HepG2 (cell line): Measurements from ENCODE around the gene GUCY2D. TPM values are rescaled to one million over a fixed set of nuclear protein-coding genes. Genes with fewer than 3 reads are reported as not detected.

Source experiments
- ATAC-seq: fragments of 200-7000 bp; cut with Tn5 transposase; 3 replicates; pipeline ENCODE4 v1.9.1; 2020; ENCODE audit warnings: mild to moderate bottlenecking, moderate library complexity
- BruUV-seq: library from RNA; stranded (reverse); fragments of 400-500 nt; replicated peaks from 2 replicates; lab custom pipeline; 2021; lab: Mats Ljungman, UMichigan
- CTCF ChIA-PET: fragments of 300-600 bp; formaldehyde crosslinking; extraction: SDS; loops from one replicate; lab custom pipeline; 2021; ENCODE audit warnings: low total read pairs, inconsistent platforms, low intra/inter-chr PET ratio; lab: Yijun Ruan, JAX
- POLR2A ChIA-PET: fragments of 350-600 bp; sonication (Branson Sonifier 250); formaldehyde crosslinking; loops from one replicate; lab custom pipeline; 2020; ENCODE audit warnings: antibody characterized with exemption, inconsistent platforms; lab: Yijun Ruan, JAX
- DNase-seq: peaks from one replicate; pipeline ENCODE4 v3.0.0-alpha.2; 2015; ENCODE audit warnings: low spot score
- FAIRE-seq: peaks from 3 replicates; lab custom pipeline; 2011; peaks lifted over from hg19 to GRCh38; lab: Jason Lieb, UNC
- H2AFZ ChIP-seq: one replicate; pipeline ENCODE4 v1.6.1; 2011; ENCODE audit warnings: low read length, inconsistent platforms
- H3K27ac ChIP-seq: fragments of 300-600 bp; 3 replicates; pipeline ENCODE4 v1.8.0; 2011; ENCODE audit warnings: mixed run types, mild to moderate bottlenecking, mixed read lengths, low read length, inconsistent platforms; ENCODE audit not compliant: insufficient read depth; ENCODE audit errors: extremely low read length
- H3K27me3 ChIP-seq, 2 experiments: fragments of 200-600 bp in 1 of 2; 2 replicates in 1 of 2; 3 replicates in 1 of 2; pipeline versions ENCODE4 v1.6.0 to v1.8.0; 2011; ENCODE audit warnings: low read length in 2 of 2, mild to moderate bottlenecking in 2 of 2, moderate library complexity in 2 of 2, inconsistent platforms in 1 of 2; ENCODE audit not compliant: insufficient read depth in 2 of 2, control insufficient read depth in 1 of 2
- H3K36me3 ChIP-seq, 2 experiments: fragments of 200-600 bp in 1 of 2; replicated peaks in 1 of 2; 2 replicates in 1 of 2; 3 replicates in 1 of 2; pipeline versions ENCODE4 v1.5.1 to v1.8.0; 2011; ENCODE audit warnings: low read length in 2 of 2, inconsistent platforms in 1 of 2; ENCODE audit not compliant: insufficient read depth in 2 of 2, control insufficient read depth in 1 of 2
- H3K4me1 ChIP-seq: 2 replicates; pipeline ENCODE4 v1.5.1; 2012; ENCODE audit warnings: low read length, inconsistent platforms; ENCODE audit not compliant: insufficient read depth
- H3K4me2 ChIP-seq: 2 replicates; pipeline ENCODE4 v1.6.0; 2011; ENCODE audit warnings: low read depth, low read length, inconsistent platforms
- H3K4me3 ChIP-seq, 3 experiments: fragments of 200-600 bp in 1 of 3; sonication (generic), shearing (Covaris generic) in 1 of 3; replicated peaks in 1 of 3; 2 replicates each; pipeline ENCODE4 v1.5.1; 2011 to 2016; ENCODE audit warnings: low read length in 3 of 3, inconsistent platforms in 2 of 3, low read depth in 2 of 3, mild to moderate bottlenecking in 2 of 3, control low read depth in 1 of 3, mixed read lengths in 1 of 3; ENCODE audit not compliant: insufficient read depth in 1 of 3
- H3K79me2 ChIP-seq: one replicate; pipeline ENCODE4 v1.6.1; 2011; ENCODE audit warnings: low read length, inconsistent platforms; ENCODE audit not compliant: insufficient read depth
- H3K9ac ChIP-seq: 2 replicates; pipeline ENCODE4 v1.6.0; 2011; ENCODE audit warnings: mild to moderate bottlenecking, low read depth, low read length, inconsistent platforms; ENCODE audit not compliant: insufficient read depth
- H3K9me3 ChIP-seq: 2 replicates; pipeline ENCODE4 v1.5.1; 2012; ENCODE audit warnings: mild to moderate bottlenecking, low read length
- H4K20me1 ChIP-seq: 2 replicates; pipeline ENCODE4 v1.6.0; 2011; ENCODE audit warnings: inconsistent platforms, mild to moderate bottlenecking, low read length, moderate library complexity; ENCODE audit not compliant: insufficient read depth
- CBX5 ChIP-seq: sonication (generic); formaldehyde crosslinking; IDR thresholded peaks from 2 replicates; pipeline ENCODE4 v1.4.0; 2020; ENCODE audit warnings: missing genetic modification reagents, borderline replicate concordance
- PAX8 ChIP-seq: sonication (generic); formaldehyde crosslinking; IDR thresholded peaks from 2 replicates; pipeline ENCODE4 v1.8.0; 2022; ENCODE audit warnings: mild to moderate bottlenecking, missing genetic modification reagents, borderline replicate concordance
- ZGPAT ChIP-seq: IDR thresholded peaks from 2 replicates; pipeline ENCODE4 v1.6.1; 2016; ENCODE audit warnings: mild to moderate bottlenecking
- ZNF331 ChIP-seq: sonication (generic); formaldehyde crosslinking; IDR thresholded peaks from 2 replicates; pipeline ENCODE4 v1.4.0; 2020; ENCODE audit warnings: missing genetic modification reagents
- ZNF367 ChIP-seq: sonication (generic); formaldehyde crosslinking; IDR thresholded peaks from 2 replicates; pipeline ENCODE4 v1.4.0; 2020; ENCODE audit warnings: missing genetic modification reagents, borderline replicate concordance
- ZNF550 ChIP-seq: sonication (generic); formaldehyde crosslinking; IDR thresholded peaks from 2 replicates; pipeline ENCODE4 v1.4.0; 2020; ENCODE audit warnings: mild to moderate bottlenecking, missing genetic modification reagents, borderline replicate concordance
- ZNF710 ChIP-seq: sonication (generic); formaldehyde crosslinking; IDR thresholded peaks from 2 replicates; pipeline ENCODE4 v1.5.0; 2020; ENCODE audit warnings: mild to moderate bottlenecking, missing genetic modification reagents, borderline replicate concordance
- WGBS: methylation state at CpG from one replicate; pipeline ENCODE4 v1.1.6; 2017; ENCODE audit warnings: low lambda C conversion rate; 5-methylcytosine and 5-hydroxymethylcytosine counted together
- in situ Hi-C: cut with HindIII; loops from 2 replicates; pipeline ENCODE4 v1.10.0; 2017; ENCODE audit warnings: low pct_unique_long_range_greater_than_20kb; ENCODE audit not compliant: extremely low pct_ligation_motif_present
- intact Hi-C: fragments of 100-400 bp; cut with micrococcal nuclease; formaldehyde crosslinking; loops from one replicate; pipeline ENCODE4 v1.10.0; 2022; ENCODE audit not compliant: unreplicated experiment
- polyA plus RNA-seq, 8 experiments: library from polyadenylated mRNA; depleted of rRNA in 3 of 8; stranded (reverse) in 7 of 8; unstranded in 1 of 8; fragments of >200 nt; fragmentation: Illumina TruSeq in 4 of 8; extraction: Trizol in 4 of 8; gene quantifications; 2 replicates each; pipeline versions ENCODE4 v1.2.1 to v1.2.3, GENCODE V29; 2011 to 2016; ENCODE audit warnings: low read depth in 4 of 8, missing spikeins in 1 of 8, mixed read lengths in 1 of 8; ENCODE audit not compliant: insufficient read depth in 1 of 8
- total RNA-seq, 5 experiments: library from RNA; depleted of rRNA; stranded (reverse); fragments of >200 nt; fragmentation: Illumina TruSeq; extraction: Trizol; gene quantifications; 2 replicates each; pipeline ENCODE4 v1.2.3, GENCODE V29; 2016; ENCODE audit warnings: low read depth in 1 of 5

GUCY2D gene
- total and polyA plus RNA-seq, 2 of the 13 experiments (the other 11 are each of a cell fraction or from before 2014, with no cell fraction given) = not detected

- H3K4me2 ChIP-seq = no peak overlapping the region
- BruUV-seq = no TSS peak
- H3K4me3 ChIP-seq = no peak overlapping the region
- H3K4me1 ChIP-seq = peaks cover 19% of the 10 kb centered on the region
- H2AFZ ChIP-seq = no peak overlapping the region
- H4K20me1 ChIP-seq = no peaks in the 10 kb centered on the region
- TF ChIP-seq ZGPAT = no peak
- TF ChIP-seq ZNF550 (CRISPR knock-in tag) = no peak
- TF ChIP-seq CBX5 (CRISPR knock-in tag) = no peak
- TF ChIP-seq ZNF331 (CRISPR knock-in tag) = no peak
- no peak for TF ChIP-seq PAX8 (CRISPR knock-in tag)
- TF ChIP-seq ZNF367 = no peak
- TF ChIP-seq ZNF710 = no peak
- ChIA-PET POLR2A (no interaction called here), CTCF (no interaction called here)
- H3K36me3 ChIP-seq = no peaks in the 10 kb centered on the region
- no peaks in the 10 kb centered on the region for H3K79me2 ChIP-seq
- in situ Hi-C loops = no loop called here
- no peaks in the 10 kb centered on the region for H3K9me3 ChIP-seq
- H3K27me3 ChIP-seq = peaks cover 1 to 55% of the 10 kb centered on the region in 2 experiments
- H3K9ac ChIP-seq = no peak overlapping the region
- intact Hi-C loops = no loop called here
- no peak overlapping the region for H3K27ac ChIP-seq
- FAIRE-seq = no peak
- ATAC-seq = no peak
- no peak for DNase-seq
- WGBS = 50% methylated on average over 5 of the region's 9 CpGs
Measured at GRCh38 chr17:8014558-8014850, 12.1 kb downstream of the GUCY2D start.
